ENCODE measurements around the gene TPK1.

- TF ChIP-seq POLR2AphosphoS2 (conservative IDR thresholded peaks at IDR 0.05; ENCODE audit: low read length) (no peak), NPAS2 (CRISPR knock-in tag; IDR thresholded peaks at IDR 0.05; ENCODE audit: borderline replicate concordance) (no peak), MAX (IDR thresholded peaks at IDR 0.05) (no peak), KDM1A (IDR thresholded peaks at IDR 0.05; ENCODE audit: low read depth) (no peak), POLR2A (IDR thresholded peaks at IDR 0.05; ENCODE audit: low read length) (no peak)
- TF ChIP-seq, protein P1, sequence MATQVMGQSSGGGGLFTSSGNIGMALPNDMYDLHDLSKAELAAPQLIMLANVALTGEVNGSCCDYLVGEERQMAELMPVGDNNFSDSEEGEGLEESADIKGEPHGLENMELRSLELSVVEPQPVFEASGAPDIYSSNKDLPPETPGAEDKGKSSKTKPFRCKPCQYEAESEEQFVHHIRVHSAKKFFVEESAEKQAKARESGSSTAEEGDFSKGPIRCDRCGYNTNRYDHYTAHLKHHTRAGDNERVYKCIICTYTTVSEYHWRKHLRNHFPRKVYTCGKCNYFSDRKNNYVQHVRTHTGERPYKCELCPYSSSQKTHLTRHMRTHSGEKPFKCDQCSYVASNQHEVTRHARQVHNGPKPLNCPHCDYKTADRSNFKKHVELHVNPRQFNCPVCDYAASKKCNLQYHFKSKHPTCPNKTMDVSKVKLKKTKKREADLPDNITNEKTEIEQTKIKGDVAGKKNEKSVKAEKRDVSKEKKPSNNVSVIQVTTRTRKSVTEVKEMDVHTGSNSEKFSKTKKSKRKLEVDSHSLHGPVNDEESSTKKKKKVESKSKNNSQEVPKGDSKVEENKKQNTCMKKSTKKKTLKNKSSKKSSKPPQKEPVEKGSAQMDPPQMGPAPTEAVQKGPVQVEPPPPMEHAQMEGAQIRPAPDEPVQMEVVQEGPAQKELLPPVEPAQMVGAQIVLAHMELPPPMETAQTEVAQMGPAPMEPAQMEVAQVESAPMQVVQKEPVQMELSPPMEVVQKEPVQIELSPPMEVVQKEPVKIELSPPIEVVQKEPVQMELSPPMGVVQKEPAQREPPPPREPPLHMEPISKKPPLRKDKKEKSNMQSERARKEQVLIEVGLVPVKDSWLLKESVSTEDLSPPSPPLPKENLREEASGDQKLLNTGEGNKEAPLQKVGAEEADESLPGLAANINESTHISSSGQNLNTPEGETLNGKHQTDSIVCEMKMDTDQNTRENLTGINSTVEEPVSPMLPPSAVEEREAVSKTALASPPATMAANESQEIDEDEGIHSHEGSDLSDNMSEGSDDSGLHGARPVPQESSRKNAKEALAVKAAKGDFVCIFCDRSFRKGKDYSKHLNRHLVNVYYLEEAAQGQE (IDR thresholded peaks at IDR 0.05), result no peak
- TF ChIP-seq, protein P2, sequence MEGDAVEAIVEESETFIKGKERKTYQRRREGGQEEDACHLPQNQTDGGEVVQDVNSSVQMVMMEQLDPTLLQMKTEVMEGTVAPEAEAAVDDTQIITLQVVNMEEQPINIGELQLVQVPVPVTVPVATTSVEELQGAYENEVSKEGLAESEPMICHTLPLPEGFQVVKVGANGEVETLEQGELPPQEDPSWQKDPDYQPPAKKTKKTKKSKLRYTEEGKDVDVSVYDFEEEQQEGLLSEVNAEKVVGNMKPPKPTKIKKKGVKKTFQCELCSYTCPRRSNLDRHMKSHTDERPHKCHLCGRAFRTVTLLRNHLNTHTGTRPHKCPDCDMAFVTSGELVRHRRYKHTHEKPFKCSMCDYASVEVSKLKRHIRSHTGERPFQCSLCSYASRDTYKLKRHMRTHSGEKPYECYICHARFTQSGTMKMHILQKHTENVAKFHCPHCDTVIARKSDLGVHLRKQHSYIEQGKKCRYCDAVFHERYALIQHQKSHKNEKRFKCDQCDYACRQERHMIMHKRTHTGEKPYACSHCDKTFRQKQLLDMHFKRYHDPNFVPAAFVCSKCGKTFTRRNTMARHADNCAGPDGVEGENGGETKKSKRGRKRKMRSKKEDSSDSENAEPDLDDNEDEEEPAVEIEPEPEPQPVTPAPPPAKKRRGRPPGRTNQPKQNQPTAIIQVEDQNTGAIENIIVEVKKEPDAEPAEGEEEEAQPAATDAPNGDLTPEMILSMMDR (IDR thresholded peaks at IDR 0.05), result no peak
Observed at GRCh38 chr7:144606261-144606660, 229.6 kb downstream of the TPK1 start.
